Hepatocyte (in vitro differentiated cells): ENCODE measurements around the gene WDR1. TPM values are rescaled to one million over a fixed set of nuclear protein-coding genes. Genes with fewer than 3 reads are reported as not detected.

ENCODE experiments used
- DNase-seq: peaks from one replicate; pipeline ENCODE4 v3.0.0-alpha.2; 2016; ENCODE audit warnings: low spot score
- H2AFZ ChIP-seq: fragments of 200-600 bp; sonication (generic); 2 replicates; pipeline ENCODE4 v1.6.0; 2016; ENCODE audit warnings: antibody characterized with exemption, mild to moderate bottlenecking
- H3K27ac ChIP-seq: fragments of 200-600 bp; sonication (generic); 2 replicates; pipeline ENCODE4 v1.5.1; 2016; ENCODE audit warnings: mild to moderate bottlenecking
- H3K27me3 ChIP-seq: fragments of 200-600 bp; sonication (generic); 2 replicates; pipeline ENCODE4 v1.6.1; 2016
- H3K36me3 ChIP-seq: fragments of 200-600 bp; sonication (generic); replicated peaks from 2 replicates; pipeline ENCODE4 v1.5.1; 2016; ENCODE audit warnings: low read depth; ENCODE audit not compliant: insufficient read depth
- H3K4me1 ChIP-seq: fragments of 200-600 bp; sonication (generic); 2 replicates; pipeline ENCODE4 v1.5.1; 2016; ENCODE audit warnings: mild to moderate bottlenecking, moderate library complexity; ENCODE audit not compliant: insufficient read depth
- H3K4me2 ChIP-seq: fragments of 200-600 bp; sonication (generic); 2 replicates; pipeline ENCODE4 v1.6.0; 2016
- H3K4me3 ChIP-seq: fragments of 200-600 bp; sonication (generic); 2 replicates; pipeline ENCODE4 v1.5.1; 2016; ENCODE audit warnings: mild to moderate bottlenecking
- H3K79me2 ChIP-seq: fragments of 200-600 bp; sonication (generic); 2 replicates; pipeline ENCODE4 v1.6.0; 2017; ENCODE audit warnings: mild to moderate bottlenecking
- H3K9me2 ChIP-seq: fragments of 200-600 bp; sonication (generic); replicated peaks from 2 replicates; pipeline ENCODE4 v1.6.0; 2017; ENCODE audit warnings: mild to moderate bottlenecking; ENCODE audit not compliant: insufficient read depth
- H3K9me3 ChIP-seq: fragments of 200-600 bp; sonication (generic); 2 replicates; pipeline ENCODE4 v1.5.1; 2016; ENCODE audit warnings: low read depth, mild to moderate bottlenecking
- H4K20me1 ChIP-seq: fragments of 200-600 bp; sonication (generic); 2 replicates; pipeline ENCODE4 v1.6.0; 2016; ENCODE audit warnings: mild to moderate bottlenecking; ENCODE audit not compliant: insufficient read depth, poor library complexity, severe bottlenecking
- EZH2 ChIP-seq: fragments of 200-600 bp; sonication (generic); IDR thresholded peaks from 2 replicates; pipeline ENCODE4 v1.6.1; 2016; ENCODE audit warnings: antibody characterized with exemption, mild to moderate bottlenecking, borderline replicate concordance
- EZH2phosphoT487 ChIP-seq: fragments of 200-600 bp; sonication (generic); IDR thresholded peaks from one replicate; pipeline ENCODE4 v1.6.1; 2018; ENCODE audit warnings: antibody characterized with exemption, mild to moderate bottlenecking, low read depth, moderate library complexity; ENCODE audit not compliant: unreplicated experiment, severe bottlenecking
- WGBS: methylation state at CpG from one replicate; pipeline ENCODE4 v1.1.6; 2016; ENCODE audit warnings: low lambda C conversion rate; ENCODE audit errors: missing lambda C conversion rate; 5-methylcytosine and 5-hydroxymethylcytosine counted together
- polyA plus RNA-seq: library from polyadenylated mRNA; unstranded; fragments of >200 nt; fragmentation: Nextera tagmentation; extraction: Ambion mirVana; gene quantifications from 2 replicates; pipeline ENCODE4 v1.2.1, GENCODE V29; 2016
- total RNA-seq: library from RNA; depleted of rRNA; stranded (reverse); fragments of >200 nt; gene quantifications from 2 replicates; pipeline ENCODE4 v1.2.3, GENCODE V29; 2014
- TF ChIP-seq, protein P1 (sequence below): fragments of 200-600 bp; sonication (generic); IDR thresholded peaks from 2 replicates; pipeline ENCODE4 v1.5.1; 2016; ENCODE audit warnings: antibody characterized with exemption, mild to moderate bottlenecking; ENCODE audit not compliant: poor library complexity

The WDR1 gene
- total and polyA plus RNA-seq, 2 experiments from 2014 or later = 176 to 179 TPM

DNA sequence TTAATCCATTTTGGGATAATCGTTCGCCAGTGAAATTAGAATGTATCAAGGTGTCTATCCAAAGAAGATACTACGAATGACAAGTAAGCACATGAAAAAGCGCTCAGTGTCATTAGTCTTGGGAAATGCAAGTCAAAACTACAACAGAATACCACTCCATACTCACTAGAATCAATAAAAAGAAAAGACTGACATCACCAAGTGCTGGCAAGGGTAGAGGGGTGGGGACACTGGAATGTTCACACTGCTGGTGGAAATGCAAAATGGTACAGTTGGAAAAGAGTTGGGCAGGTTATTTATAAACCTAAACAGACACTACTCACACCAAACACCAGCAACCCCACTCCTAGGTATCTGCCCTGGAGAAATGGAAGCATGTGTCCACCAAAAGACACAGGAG is 11.2 kb downstream of the WDR1 start:
- no peaks in the 10 kb centered on the region for H3K36me3 ChIP-seq

DNA sequence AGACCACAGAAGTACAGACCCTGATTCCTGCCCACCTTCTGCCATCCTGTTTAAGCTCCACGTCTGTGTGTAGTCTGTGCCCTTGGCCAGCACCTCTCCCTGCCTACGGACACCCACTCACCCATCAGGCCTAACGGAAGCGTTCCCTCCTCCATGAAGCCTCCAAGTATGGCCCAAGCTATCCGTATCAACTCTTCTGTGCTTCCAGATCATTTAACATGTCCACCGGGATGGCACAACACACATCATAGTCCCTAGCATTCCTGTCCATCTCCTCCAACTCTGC is 11.7 kb downstream of the WDR1 start:
- Histone ChIP-seq H3K27ac (no peak overlapping the region), H3K9me3 (no peaks in the 10 kb centered on the region), H3K9me2 (no peaks in the 10 kb centered on the region), H3K4me3 (no peak overlapping the region), H4K20me1 (peaks cover 95% of the 10 kb centered on the region), H3K4me1 (peaks cover 24% of the 10 kb centered on the region), H3K79me2 (peaks cover 100% of the 10 kb centered on the region), H3K4me2 (no peak overlapping the region), H2AFZ (no peak overlapping the region), H3K27me3 (no peaks in the 10 kb centered on the region), H3K36me3 (no peaks in the 10 kb centered on the region)
- no peak for DNase-seq
- WGBS = 94% methylated on average over 6 of the region's 6 CpGs
- no peak for TF ChIP-seq EZH2phosphoT487
- TF ChIP-seq, protein P1, sequence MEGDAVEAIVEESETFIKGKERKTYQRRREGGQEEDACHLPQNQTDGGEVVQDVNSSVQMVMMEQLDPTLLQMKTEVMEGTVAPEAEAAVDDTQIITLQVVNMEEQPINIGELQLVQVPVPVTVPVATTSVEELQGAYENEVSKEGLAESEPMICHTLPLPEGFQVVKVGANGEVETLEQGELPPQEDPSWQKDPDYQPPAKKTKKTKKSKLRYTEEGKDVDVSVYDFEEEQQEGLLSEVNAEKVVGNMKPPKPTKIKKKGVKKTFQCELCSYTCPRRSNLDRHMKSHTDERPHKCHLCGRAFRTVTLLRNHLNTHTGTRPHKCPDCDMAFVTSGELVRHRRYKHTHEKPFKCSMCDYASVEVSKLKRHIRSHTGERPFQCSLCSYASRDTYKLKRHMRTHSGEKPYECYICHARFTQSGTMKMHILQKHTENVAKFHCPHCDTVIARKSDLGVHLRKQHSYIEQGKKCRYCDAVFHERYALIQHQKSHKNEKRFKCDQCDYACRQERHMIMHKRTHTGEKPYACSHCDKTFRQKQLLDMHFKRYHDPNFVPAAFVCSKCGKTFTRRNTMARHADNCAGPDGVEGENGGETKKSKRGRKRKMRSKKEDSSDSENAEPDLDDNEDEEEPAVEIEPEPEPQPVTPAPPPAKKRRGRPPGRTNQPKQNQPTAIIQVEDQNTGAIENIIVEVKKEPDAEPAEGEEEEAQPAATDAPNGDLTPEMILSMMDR = no peak
- no peak for TF ChIP-seq EZH2

More for the DNA sequence above, 11.2 kb downstream of the WDR1 start:
- no peak for DNase-seq
- Histone ChIP-seq H3K9me3 (no peaks in the 10 kb centered on the region), H3K4me1 (peaks cover 24% of the 10 kb centered on the region), H3K27ac (no peak overlapping the region), H3K9me2 (no peaks in the 10 kb centered on the region), H2AFZ (no peak overlapping the region), H4K20me1 (peaks cover 92% of the 10 kb centered on the region), H3K27me3 (no peaks in the 10 kb centered on the region), H3K4me3 (no peak overlapping the region), H3K4me2 (no peak overlapping the region), H3K79me2 (peaks cover 100% of the 10 kb centered on the region)
- 99% methylated on average over 4 of the region's 4 CpGs for WGBS
- TF ChIP-seq, protein P1 = no peak
- TF ChIP-seq EZH2 (no peak), EZH2phosphoT487 (no peak)

DNA sequence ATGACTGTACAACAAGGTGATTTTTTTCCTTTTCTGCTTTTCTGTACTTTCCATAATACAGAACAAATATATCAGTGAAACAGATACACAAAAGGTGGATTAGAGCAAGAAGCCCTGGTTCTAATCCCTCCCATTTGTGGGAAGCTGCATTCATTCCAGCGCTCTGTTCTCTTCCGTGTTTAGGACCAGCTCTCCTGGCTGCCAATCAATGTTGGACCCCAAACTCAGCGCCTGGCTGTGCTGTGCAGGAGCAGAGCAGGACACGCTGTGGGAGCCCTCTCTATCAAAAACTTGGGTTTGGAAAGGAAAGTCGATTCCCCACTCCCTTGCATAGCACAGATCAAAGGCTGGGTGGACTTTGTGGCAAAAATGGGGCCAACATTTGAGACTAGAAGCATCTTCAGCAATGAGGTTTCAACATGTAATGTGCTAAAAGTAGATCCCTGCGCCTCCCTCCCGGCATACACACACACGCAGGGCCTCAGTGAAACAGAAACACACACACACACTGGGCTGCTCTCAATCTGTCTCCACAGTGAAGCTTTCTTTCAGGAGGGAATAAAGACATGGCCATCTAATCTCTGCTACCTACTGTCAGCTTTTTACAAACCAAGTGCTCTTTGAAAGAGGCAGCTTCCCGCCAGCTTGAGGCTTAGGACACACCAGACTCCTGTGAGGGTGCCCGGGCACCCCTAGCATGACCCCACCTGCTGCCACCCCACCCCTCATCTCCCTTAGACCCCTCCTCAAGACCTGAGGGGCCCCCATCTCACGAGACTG is 12.2 kb downstream of the WDR1 start:
- Histone ChIP-seq H4K20me1 (peaks cover 95% of the 10 kb centered on the region), H3K36me3 (no peaks in the 10 kb centered on the region), H3K27ac (no peak overlapping the region), H3K4me3 (no peak overlapping the region), H3K4me2 (no peak overlapping the region), H3K79me2 (peaks cover 100% of the 10 kb centered on the region), H2AFZ (no peak overlapping the region), H3K9me2 (no peaks in the 10 kb centered on the region), H3K9me3 (no peaks in the 10 kb centered on the region), H3K4me1 (peaks cover 24% of the 10 kb centered on the region), H3K27me3 (no peaks in the 10 kb centered on the region)
- no peak for TF ChIP-seq EZH2
- WGBS = 83% methylated on average over 11 of the region's 11 CpGs
- DNase-seq = no peak

DNA sequence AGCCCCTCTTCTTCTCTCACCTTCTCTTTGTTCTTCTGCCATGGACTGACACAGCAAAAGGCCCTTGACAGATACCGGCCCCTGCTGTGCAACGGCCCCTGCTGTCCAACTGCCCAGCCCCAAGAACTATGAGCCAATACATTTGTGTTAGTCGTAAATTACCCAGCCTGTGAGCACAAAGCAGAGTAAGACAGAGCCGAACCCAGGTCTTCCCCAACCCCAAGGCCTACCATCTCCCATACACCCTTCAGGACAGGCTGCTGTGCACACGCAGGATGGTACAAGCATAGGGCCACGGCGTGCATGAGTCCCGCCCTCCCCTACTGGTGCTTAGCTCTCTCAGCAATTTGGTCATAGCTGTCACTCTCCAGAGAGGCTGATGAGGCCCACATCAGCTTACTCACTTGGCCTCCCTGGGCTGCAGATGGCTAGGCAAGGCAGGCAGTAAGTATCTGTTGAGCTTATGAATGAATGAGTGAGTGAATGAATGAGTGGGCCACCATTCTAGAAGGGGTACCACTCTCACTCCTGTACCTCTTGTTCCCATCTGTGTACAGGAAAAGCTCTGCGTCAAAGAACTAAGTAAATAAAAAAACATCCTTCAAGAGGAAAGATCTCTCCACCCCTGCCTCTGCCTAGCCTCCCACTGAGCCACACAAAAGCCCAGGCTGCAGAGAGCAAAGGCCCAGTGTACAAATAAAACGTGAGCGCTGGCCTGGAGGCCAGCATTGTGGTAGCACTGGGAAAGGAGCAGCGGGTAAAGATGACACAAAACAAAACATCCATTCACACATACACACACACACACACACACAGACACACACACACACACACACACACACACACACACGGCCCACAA is 13.9 kb downstream of the WDR1 start:
- Histone ChIP-seq H3K9me2 (no peaks in the 10 kb centered on the region), H3K27ac (no peak overlapping the region), H3K4me3 (no peak overlapping the region), H4K20me1 (peaks cover 84% of the 10 kb centered on the region), H3K9me3 (no peaks in the 10 kb centered on the region), H3K79me2 (peaks cover 92% of the 10 kb centered on the region), H3K27me3 (no peaks in the 10 kb centered on the region), H3K36me3 (no peaks in the 10 kb centered on the region), H3K4me2 (no peak overlapping the region), H2AFZ (no peak overlapping the region), H3K4me1 (peaks cover 20% of the 10 kb centered on the region)
- no peak for DNase-seq
- TF ChIP-seq, protein P1 = no peak
- TF ChIP-seq EZH2phosphoT487 (no peak), EZH2 (no peak)
- WGBS = 84% methylated on average over 13 of the region's 13 CpGs
